HG03457 (cell line): Measurements from ENCODE around the gene ABCB10.
A peak's percentile ranks its signal among the peaks of the same experiment; 100 is the strongest.
"Not testable (repeated sequence)": the region's sequence is repeated elsewhere in the genome, so short reads cannot be mapped to it uniquely, and the experiment has no call there.

Source experiments
- ATAC-seq: cut with Tn5 transposase; IDR thresholded peaks from one replicate; pipeline ENCODE4 v1.9.1; 2021; ENCODE audit warnings: moderate number of reproducible peaks; ENCODE audit not compliant: unreplicated experiment

Gene ABCB10

DNA sequence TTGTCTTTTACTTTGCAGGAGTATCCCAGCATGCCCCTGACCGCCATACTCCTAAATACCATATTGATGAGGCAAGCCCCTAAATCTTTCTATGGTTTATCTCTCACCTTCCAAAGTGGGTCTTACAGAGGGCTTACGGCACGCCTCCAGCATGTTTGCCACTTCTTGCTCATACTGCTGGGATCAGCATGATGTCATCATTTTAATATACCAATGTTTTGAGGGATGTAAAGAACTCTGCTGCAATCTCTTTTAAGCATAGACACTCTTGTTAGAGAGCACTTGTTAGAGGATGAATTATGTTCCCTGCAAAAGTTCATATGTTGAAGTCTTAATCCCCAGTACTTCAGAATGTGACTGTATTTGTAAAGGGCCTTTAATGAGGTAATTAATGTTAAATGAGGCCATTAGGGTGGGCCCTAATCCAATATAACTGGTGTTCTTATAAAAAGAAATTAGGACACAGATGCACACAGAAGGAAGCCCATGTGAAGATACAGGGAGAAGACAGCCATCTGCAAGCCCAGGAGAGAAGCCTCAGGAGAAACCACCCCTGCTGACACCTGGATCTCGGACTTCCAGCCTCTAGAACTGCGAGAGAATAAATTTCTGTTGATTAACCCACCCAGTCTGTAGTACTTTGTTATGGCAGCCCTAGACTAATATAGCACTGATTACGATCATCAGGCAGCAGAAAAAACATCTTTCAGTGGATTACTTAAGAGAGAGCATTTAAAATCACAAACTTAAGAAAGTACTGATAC, 16.4 kb upstream of the ABCB10 start:
- no peak for ATAC-seq

DNA sequence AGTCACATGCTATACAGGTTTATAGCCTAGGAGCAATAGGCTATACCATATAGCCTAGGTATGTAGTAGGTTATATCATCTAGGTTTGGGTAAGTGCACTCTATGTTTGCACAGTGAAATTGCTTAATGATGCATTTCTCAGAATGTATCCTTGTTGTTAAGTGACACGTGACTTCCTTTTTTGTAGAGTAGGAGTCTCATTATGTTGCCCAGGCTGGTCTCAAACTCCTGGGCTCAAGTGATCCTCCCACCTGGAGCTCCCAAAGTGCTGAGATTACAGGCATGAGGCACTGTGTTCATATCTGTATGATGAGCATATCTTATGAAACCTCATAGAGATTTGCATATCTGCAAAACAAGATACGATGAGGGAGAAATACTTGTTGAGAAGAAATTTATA, 13.8 kb upstream of the ABCB10 start:
- no peak for ATAC-seq

DNA sequence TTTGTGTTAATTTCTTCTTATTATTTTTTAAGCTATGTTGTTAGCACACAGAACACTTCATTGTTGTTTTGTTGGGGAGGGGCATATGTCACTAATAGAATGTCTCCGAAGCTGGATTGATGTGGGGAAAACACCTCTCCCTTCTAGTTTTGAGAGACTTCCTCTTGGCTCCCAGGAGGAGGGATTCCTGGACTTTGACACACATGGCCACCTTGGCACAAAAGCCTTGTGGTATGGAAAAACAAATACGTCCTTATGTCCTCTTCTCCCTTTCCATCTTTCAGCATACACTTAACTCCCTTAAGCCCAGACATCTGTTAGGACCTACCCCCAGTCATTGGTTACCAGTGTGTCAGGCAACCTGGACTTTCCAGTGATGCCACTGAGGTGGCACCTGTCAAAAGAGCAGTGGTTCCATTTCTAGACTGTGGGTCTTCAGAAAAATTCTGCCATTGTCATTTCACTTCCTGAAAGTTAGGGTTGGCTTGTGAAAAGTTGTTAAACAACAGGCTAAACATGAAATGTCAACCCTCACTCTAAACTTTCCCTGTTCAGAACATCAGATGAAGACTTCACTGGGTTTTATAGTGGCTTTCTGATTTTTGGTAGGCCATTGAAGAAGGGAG, 12.5 kb upstream of the ABCB10 start:
- no peak for ATAC-seq

DNA sequence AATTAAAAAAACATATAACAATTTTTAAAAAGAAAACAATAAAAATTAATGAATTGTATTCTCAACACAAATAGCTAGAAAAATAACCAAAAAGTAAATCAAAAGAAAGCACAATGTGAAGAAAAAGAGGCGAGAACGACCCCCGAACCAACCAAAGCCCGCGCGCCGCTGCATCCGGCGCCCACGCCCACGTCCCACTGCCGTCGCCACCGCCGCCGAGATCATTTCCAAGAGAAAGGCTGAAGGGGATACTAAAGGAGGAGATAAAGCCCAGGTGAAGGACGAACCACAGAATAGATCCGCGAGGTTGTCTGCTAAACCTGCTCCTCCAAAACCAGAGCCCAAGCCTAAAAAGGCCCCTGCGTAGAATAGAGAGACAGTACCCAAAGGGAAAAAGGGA, 11.8 kb upstream of the ABCB10 start:
- ATAC-seq: no peak

DNA sequence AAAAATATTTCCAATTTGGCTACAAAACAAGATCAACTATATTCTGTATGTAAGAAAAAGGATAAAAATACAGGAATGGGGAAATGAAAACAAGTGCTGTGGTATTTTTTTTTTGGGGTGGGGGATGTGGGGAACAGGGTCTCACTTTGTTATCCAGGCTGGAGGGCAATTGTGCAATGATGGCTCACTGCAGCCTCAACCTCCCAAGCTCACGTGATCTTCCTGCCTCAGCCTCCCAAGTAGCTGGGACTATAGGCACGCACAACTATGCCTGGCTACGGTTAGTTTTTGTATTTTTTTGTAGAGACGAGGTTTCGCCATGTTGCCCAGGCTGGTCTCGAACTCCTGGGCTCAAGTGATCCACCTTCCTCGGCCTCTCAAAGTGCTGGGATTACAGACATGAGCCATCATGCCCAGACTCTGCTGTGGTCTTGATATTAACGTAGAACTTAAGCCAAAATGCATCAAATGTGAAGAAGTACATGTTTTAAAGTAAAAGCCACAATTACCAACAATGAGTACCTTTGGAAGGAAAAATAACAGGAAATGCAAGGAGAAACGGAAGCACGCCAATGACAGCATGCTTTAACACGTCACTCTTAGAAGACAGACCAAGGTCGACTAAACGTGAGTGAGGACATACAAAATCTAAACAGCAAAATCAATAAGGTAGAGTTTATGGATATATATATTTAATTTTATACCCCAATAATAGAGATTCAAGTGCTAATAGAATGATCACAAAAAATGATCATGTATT, 8.8 kb upstream of the ABCB10 start:
- no peak for ATAC-seq

DNA sequence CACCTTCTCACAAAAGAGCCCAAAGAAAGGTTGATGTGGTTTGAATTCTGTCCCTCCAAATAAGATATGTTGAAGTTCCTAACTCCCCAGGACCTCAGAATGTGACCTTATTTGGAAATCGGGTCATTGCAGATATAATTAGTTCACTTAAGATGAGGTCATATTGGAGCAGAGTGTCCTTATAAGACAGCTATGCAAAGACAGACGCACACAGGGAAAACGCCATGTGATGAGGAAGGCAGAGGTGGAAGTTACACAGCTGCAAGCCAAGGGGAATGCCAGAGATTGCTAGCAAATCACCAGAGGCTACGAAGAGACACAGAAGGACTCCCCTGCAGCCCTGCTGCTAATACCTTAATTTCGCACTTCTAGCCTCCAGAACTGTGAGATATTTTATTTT, 5.2 kb upstream of the ABCB10 start:
- no peak for ATAC-seq

DNA sequence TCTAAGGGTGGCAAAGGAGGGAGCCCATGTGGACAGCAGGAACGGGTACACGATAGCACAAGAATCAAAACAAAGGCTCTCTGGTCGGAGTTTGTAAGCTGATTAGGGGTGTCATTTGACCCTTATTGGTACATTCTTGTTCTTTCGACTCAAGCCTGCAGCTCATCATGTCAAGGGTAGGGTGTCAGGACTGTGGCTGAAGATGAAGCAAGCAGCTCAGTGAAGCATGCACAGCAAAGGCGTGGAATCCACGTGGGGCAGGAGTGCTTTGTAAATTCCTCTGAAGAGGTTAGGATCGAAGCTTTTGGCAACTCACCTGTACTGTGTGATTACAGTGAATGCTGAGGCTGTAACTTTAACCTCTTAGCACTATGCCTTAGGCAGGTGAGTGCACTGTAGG, 4.7 kb upstream of the ABCB10 start:
- ATAC-seq: no peak

DNA sequence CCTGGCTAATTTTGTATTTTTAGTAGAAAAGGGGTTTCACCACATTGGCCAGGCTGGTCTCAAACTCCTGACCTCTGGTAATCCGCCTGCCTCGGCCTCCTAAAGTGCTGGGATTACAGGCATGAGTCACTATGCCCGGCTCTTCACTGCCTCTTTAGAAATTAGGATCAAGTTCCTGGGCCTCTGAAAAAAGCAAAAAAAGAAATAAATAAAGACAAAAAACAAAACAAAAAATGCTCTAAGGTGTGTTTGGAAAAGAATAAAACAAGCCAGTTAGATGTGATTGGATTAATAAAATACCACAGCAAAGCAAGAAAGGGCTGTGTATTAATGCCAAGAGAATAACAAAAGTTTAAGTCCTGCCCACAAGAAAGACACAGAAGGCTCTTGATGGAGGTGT, 4.2 kb upstream of the ABCB10 start:
- no peak for ATAC-seq

DNA sequence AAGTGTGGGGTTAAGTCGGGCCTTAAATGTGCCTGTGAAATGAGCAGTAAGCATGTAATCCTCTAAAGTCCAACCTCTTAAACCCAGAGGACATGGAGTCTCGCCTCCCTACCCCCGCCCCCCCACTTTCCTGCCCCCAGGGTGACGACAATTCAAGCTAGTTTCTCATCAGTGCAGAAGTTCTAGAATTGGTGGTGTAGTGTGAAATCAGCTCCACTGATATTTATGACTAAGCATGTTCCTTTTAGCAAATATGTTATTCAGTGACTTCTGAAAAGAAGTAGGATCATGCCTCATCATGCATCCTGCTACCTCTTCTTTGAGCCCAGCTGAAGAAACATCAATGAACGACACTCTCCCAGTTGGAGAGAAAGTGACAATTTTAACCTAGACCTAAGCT, 2.6 kb upstream of the ABCB10 start:
- ATAC-seq: no peak

DNA sequence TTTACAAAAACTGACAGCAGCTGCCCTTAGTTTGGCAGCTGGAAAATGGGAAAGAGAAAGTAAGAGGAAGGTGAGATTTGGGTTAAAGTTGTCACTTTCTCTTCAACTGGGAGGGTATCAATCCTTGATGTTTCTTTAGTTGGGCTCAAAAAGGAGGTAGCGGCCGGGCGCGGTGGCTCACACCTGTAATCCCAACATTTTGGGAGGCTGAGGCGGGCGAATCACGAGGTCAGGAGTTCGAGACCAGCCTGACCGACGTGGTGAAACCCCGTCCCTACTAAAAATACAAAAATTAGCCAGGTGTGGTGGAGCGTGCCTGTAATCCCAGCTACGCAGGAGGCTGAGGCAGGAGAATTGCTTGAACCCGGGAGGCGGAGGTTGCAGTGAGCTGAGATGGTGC, 1.6 kb upstream of the ABCB10 start:
- not testable (repeated sequence) for ATAC-seq

DNA sequence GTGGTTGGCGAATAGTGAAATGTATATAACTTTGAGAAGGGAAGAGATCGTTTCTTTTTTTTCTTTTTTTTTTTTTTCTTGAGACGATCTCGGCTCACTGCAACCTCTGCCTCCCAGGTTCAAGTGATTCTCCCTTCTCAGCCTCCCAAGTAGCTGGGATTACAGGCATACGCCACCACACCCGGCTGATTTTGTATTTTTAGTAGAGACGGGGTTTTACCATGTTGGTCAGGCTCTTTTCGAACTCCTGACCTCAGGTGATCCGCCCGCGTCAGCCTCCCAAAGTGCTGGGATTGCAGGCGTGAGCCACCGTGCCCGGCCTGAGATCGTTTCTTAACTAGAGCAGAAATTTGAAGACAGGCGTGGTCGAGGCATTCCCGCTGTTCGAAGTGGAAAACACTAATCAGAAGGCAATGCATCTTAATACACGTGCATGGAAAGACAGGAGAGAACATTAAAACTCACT, 862 bp upstream of the ABCB10 start:
- ATAC-seq: not testable (repeated sequence)

DNA sequence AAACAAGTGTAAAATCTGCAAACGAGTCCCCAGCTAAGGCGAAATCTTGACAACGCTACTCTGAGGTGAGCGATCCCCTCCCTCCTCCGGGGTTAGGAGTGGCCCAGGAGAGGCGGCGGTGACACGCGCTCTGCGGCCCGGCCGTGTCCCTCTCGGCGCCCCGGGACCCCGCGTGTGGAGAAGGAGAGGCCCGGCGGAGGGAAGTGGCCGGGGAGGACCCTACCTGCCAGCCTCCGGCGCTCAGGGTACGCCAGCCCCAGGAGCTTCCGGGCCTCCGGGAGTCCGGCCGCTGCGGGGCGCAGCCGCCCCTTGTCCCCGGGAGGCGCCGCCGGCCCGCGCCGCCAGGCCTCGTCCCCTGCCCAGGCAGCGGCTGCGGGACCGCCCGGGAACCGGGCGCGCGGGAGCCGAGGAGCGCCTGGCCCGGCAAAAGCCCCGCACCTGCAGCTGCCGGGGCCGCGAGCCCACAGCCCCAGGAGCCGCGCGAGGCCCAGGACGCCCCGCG, 543 bp downstream of the ABCB10 start:
- peak; percentile 26 for ATAC-seq

DNA sequence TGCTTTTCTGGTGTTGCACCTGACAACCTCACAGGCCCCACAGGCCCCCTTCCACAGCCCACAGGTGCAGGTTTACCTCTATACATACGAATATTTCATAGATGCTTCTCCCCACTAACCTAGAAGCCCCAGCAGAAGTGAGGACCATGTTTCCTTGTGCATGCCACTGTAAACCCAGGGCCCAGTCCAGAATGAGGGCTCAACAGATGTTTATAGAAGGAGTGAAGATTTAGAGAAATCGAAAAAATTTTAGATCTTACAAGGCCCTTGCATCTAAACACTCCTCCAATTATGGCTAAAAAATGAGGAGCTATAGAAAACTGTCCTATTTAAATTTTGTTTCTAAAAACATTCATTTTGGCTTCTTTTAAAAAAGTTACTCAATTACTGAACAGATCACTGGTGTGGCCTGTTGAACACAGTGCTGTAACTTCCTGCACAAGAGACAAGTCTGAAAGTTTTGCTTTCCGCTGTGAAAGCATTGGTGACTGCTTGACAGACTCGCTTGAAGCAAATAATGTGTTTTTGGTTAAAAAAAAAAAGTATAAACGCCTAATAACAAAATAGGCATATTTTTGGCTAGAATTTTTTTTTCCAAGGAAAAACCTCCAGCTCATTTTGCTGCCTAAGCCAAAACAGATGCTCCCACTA, 1.2 kb downstream of the ABCB10 start:
- no peak for ATAC-seq

DNA sequence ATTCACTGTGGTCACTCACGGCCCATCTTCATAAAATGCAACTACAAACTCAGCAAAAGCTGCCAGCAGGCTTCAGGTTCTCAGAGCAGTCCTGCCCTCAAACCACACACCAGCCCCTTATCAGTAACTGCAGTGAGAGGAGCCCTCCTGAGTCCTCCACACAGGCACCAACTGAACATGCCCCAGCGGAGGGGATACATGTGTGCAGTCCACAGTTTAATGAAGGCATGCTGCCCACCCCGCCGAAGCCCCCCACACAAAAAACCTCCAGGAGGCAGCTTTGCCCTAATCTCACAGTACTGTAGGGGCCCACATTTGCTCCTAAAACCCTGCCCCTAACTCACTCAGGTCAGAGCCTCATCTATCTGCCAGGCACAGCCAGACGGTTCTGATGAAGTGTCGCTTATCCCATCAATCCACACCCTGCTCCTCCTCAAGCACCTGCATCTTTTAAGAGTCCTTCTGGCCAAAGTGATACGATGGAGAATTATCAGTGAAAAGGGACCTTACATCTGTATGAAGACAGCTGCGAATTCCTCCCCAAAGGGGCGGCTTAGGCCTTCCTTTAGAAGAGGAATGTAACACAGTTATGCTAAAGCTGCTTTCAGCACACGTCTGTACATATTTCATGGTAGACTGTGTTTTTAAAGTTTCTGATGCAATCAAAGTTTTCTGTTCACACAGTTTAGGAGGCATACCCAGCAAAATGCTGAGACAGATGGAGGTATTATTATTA, 3.5 kb downstream of the ABCB10 start:
- no peak for ATAC-seq

DNA sequence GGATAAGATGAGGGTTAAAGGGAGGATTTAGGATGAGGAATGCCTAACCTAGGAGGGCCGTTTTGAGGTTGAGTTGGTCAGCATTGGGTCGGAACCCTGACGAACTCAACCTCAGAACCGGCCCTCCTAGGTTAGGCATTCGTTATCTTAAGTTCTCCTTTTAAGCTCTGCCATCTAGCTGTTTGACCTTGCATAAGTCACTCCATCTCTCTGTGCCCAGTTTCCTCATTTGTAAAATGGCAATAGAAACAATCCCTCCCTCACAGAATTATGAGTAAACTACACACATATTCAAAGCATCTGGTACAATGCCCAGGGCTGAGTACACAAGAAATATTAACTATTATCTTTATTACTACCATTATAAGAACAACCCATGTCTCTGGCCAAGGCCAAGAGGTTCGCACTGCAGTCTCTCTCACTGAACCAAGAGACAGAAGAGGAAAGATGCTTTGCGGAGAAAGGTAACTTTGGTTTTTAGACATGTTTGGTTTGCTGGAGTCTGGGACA, 4.8 kb downstream of the ABCB10 start:
- no peak for ATAC-seq

DNA sequence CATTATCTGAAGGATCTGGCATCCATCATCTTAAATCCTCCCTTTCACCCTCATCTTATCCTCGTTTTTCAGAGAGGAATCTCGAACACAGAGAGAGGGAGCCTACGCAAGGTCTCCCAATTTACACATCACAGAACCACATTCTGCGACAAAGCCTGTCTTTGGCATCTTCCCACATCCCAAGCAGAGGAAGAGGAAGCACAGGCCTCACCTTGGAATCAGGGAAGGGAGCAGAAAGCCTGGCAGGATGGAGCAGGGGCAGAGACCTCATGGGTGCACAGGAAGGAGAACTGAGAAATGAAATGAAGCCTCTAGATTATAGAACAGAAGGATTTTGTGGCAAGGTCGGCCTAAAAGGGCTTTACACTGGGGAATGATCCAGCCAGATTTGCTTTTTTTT, 5.8 kb downstream of the ABCB10 start:
- no peak for ATAC-seq

DNA sequence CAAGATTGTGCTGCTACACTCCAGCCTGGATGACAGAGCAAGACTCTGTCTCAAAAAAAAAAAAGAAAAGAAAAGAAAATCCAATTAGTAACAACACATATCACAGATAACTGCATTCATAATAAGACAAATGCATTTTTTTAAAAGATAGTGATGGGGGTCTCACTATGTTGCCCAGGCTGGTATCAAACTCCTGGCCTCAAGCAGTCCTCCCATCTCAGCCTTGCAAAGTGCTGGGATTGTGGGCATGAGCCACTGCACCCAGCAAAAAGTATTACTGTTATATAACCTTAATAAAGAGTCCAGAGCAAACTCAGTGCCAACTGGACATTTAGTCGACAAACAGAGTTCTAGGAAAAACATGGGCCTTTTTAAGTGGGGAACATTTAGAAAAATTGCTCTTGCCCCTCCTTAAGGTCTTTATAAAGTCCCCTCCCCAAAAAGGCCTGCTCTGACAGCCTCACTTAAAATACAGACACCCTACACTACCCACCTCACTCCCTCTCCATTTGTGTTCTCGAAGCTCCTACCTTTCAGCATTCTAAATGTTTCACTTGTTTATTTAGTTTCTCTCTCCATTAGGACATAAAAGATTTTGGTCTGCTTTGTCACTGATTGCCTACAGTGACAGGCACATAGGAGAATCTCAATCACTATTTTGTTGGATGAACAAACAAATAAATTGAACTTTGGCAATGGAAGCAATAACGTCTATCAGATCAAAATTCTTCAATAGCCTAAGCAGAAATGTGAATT, 7.5 kb downstream of the ABCB10 start:
- no peak for ATAC-seq

DNA sequence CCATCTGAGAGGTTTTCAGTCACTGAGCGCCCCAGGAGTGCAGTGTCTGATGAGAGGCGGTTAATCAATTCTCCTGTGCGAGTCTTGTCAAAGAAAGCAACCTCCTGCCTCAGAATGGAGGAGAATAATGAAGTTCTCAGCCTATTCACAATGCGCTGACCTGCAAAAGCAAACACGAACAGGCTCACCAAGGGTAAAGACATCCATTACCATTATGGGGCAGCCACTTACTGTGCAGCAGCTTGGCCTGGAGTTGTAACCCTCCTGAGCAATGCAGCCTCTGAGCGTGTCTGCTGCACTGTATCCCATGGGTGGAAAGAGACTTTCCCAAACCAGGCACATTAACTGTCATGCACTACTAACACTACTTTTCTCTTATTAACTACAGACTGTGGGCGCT, 11.0 kb downstream of the ABCB10 start:
- ATAC-seq: no peak

DNA sequence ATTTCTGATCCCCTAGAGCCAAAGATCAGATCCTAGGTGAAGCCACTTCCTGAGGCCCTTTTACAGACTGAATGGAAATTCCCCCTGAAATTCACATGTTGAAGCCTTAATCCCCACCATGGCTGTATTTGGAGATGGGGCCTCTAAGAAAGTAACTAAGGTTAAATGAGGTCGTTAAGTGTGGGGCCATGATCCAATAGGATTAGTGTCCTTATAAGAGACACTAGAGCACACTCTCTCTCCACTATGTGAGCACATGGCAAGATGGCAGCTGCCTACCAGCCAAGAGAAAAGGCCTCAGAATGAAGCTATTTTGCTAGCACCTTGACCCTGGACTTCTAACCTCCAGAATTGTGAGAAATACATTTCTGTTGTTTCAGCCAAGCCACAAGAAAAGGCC, 13.9 kb downstream of the ABCB10 start:
- no peak for ATAC-seq
